Osteoblast (primary cell): Measurements from ENCODE around the gene SYNE3. TPM values are rescaled to one million over a fixed set of nuclear protein-coding genes. Genes with fewer than 3 reads are reported as not detected.

Experiments used
- DNase-seq: peaks from one replicate; pipeline ENCODE4 v3.0.0; 2011; ENCODE audit warnings: low spot score, mixed read lengths; ENCODE audit not compliant: insufficient read length; ENCODE audit errors: missing footprints
- H2AFZ ChIP-seq: 2 replicates; pipeline ENCODE4 v1.6.0; 2011; ENCODE audit warnings: mild to moderate bottlenecking, low read length
- H3K27ac ChIP-seq: 2 replicates; pipeline ENCODE4 v1.5.1; 2011; ENCODE audit warnings: mild to moderate bottlenecking, low read depth, low read length, moderate library complexity
- H3K27me3 ChIP-seq: 2 replicates; pipeline ENCODE4 v1.6.0; 2012; ENCODE audit warnings: mild to moderate bottlenecking, control low read depth, inconsistent platforms, low read length, moderate library complexity; ENCODE audit not compliant: insufficient read depth
- H3K36me3 ChIP-seq: 2 replicates; pipeline ENCODE4 v1.5.1; 2011; ENCODE audit warnings: mild to moderate bottlenecking, low read length, control low read depth, moderate library complexity; ENCODE audit not compliant: insufficient read depth
- H3K4me1 ChIP-seq: 2 replicates; pipeline ENCODE4 v1.5.1; 2011; ENCODE audit warnings: mild to moderate bottlenecking, low read length, control low read depth, moderate library complexity; ENCODE audit not compliant: insufficient read depth
- H3K4me2 ChIP-seq: 2 replicates; pipeline ENCODE4 v1.6.0; 2011; ENCODE audit warnings: mild to moderate bottlenecking, low read length; ENCODE audit not compliant: insufficient read depth
- H3K4me3 ChIP-seq: fragments of 200-600 bp; sonication (generic); 3 replicates; pipeline ENCODE4 v1.5.1; 2012; ENCODE audit warnings: mild to moderate bottlenecking, low read length, inconsistent platforms; ENCODE audit not compliant: insufficient read depth
- H3K79me2 ChIP-seq: 2 replicates; pipeline ENCODE4 v1.6.0; 2012; ENCODE audit warnings: mild to moderate bottlenecking, low read length, control low read depth, inconsistent platforms; ENCODE audit not compliant: insufficient read depth
- H3K9me3 ChIP-seq: 2 replicates; pipeline ENCODE4 v1.5.1; 2011; ENCODE audit warnings: low read depth, low read length, control low read depth
- H4K20me1 ChIP-seq: 2 replicates; pipeline ENCODE4 v1.6.0; 2012; ENCODE audit warnings: mild to moderate bottlenecking, low read length, control low read depth; ENCODE audit not compliant: insufficient read depth
- total RNA-seq: library from RNA; depleted of rRNA; stranded (reverse); fragments of >200 nt; gene quantifications from 2 replicates; pipeline ENCODE4 v1.2.3, GENCODE V29; 2012
- TF ChIP-seq, protein P1 (sequence below): IDR thresholded peaks from 2 replicates; pipeline ENCODE4 v1.5.1; 2011; ENCODE audit warnings: mild to moderate bottlenecking, low read depth, low read length, moderate library complexity; ENCODE audit errors: extremely low read depth

SYNE3 gene
- total RNA-seq, 1 donor: 23.9 TPM

DNA sequence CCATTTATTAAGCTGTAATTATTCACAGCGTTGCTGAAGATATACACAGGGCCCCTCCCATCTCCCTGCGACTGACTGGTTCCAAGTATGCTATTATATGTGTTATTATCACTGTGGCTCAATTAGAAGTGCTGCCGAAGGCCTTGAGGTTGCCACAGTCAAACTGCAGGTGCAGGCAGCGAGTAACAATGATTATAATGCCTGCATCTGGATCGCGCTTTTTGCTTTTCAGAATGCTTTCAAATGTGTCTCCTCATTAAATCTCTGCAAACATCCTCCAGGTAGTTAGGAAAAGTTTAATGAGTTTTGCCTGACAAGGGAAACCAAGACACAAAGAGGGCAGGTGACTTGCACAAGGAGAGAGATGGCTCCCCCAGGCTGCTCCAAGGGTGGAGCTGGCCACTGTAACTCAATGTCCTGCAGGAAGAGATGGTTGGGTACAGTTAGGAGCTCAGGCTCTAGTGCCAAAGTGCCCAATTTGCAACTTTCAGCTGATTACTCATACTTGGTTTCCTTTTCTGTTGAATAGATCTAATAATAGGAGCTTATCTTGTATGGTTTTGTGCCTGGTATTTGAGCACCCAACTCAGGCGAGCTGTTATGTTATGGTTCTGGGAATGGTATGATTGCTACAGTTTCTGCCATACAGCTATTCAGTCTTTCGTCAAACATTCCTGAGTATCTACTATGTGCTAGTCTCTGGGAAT lies 1.7 kb upstream of the SYNE3 start:
- Histone ChIP-seq H4K20me1 (no peaks in the 10 kb centered on the region), H3K4me2 (peak overlapping the region; percentile 4), H3K27ac (no peak overlapping the region), H3K4me3 (no peak overlapping the region), H3K9me3 (no peaks in the 10 kb centered on the region), H3K27me3 (no peaks in the 10 kb centered on the region), H3K36me3 (no peaks in the 10 kb centered on the region), H2AFZ (no peak overlapping the region), H3K4me1 (peaks cover 59% of the 10 kb centered on the region), H3K79me2 (peaks cover 16% of the 10 kb centered on the region)
- TF ChIP-seq, protein P1, sequence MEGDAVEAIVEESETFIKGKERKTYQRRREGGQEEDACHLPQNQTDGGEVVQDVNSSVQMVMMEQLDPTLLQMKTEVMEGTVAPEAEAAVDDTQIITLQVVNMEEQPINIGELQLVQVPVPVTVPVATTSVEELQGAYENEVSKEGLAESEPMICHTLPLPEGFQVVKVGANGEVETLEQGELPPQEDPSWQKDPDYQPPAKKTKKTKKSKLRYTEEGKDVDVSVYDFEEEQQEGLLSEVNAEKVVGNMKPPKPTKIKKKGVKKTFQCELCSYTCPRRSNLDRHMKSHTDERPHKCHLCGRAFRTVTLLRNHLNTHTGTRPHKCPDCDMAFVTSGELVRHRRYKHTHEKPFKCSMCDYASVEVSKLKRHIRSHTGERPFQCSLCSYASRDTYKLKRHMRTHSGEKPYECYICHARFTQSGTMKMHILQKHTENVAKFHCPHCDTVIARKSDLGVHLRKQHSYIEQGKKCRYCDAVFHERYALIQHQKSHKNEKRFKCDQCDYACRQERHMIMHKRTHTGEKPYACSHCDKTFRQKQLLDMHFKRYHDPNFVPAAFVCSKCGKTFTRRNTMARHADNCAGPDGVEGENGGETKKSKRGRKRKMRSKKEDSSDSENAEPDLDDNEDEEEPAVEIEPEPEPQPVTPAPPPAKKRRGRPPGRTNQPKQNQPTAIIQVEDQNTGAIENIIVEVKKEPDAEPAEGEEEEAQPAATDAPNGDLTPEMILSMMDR: no peak
- peak; percentile 92 for DNase-seq

DNA sequence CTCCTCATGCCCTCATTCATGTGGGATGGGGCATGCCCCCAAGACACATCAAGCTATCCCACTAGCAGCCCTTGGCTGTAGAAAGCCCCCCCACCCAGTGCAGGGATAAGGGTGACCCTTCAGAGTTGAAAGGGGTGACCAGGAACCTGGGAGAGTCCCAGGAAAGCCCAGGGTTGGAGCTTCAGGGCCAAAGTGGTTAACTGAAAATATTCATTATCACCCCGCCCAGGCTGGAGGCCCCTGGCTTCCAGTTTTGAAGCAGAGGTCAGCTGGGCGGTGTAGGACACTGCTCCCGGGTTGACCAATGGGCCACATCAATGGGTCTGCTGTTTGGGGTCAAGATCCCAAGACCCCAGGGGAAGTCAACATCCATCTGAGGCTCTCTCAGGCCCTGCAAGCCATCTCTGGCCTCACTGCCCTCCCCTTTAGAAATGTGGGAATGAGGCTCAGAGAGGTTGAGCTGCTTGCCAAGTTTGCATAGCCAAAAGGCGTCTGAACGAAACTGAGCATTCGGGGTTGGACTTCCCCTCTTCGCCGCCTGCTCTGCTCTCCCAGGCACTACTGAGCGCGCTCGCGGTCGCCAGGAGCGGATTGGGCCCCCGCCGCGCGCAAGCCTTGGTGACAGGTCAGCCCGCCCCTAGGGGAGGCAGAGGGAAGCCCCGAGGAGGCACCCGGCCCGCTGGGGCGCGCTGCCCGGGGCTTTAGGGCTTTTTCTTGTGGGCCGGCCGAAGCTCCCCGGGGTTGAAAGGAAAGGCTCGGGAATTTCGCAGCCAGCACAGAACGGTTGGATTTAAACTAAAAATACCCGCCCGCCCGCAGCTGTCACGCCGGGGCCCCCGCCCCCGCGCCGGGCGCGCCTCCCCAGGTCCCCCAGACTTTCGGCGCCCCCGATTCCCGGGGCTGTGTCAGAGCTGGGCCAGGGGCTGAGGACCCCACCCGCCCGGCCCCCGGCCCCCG lies 576 bp downstream of the SYNE3 start:
- Histone ChIP-seq H3K9me3 (no peaks in the 10 kb centered on the region), H3K79me2 (peaks cover 19% of the 10 kb centered on the region), H4K20me1 (no peaks in the 10 kb centered on the region), H3K27ac (no peak overlapping the region), H3K27me3 (no peaks in the 10 kb centered on the region), H3K4me2 (peak overlapping the region; percentile 94), H3K4me3 (peak overlapping the region; percentile 77), H2AFZ (peak overlapping the region; percentile 78), H3K36me3 (no peaks in the 10 kb centered on the region), H3K4me1 (peaks cover 54% of the 10 kb centered on the region)
- TF ChIP-seq, protein P1: no peak
- DNase-seq: peak; percentile 88

DNA sequence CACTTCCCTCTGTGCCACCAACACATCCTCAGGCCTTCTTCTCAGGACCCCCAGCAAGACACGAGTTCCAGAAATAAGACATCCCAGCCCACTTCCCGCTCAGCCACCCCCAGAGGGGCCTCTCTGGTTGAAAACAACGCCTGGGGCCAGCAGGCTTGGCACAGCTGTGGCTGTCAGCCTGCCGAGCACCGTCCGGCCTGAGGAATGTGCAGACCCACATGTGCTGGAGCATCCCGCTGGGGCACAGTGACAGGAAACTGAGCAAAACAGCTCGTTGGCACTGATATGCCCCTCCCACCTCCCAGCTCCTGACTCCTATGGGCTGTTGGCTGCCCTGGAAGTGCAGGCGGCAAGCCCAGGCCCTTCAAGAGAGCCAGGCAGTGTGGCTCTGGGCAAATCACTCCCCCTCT lies 1.4 kb downstream of the SYNE3 start:
- DNase-seq: peak; percentile 97
- Histone ChIP-seq H3K36me3 (no peaks in the 10 kb centered on the region), H3K79me2 (peaks cover 22% of the 10 kb centered on the region), H3K4me2 (peak overlapping the region; percentile 94), H3K27ac (no peak overlapping the region), H4K20me1 (no peaks in the 10 kb centered on the region), H3K27me3 (no peaks in the 10 kb centered on the region), H2AFZ (peak overlapping the region; percentile 78), H3K9me3 (no peaks in the 10 kb centered on the region), H3K4me3 (peak overlapping the region; percentile 77), H3K4me1 (peaks cover 48% of the 10 kb centered on the region)
- TF ChIP-seq, protein P1: no peak
